ENCODE measurements around the gene GRIP2.

Gene GRIP2

GRCh38 chr3:14539742-14540491 is at the start of gene GRIP2:
Gene GRIP2, minus strand, starts transcription at chr3:14540342. Its CDS starts 34 bp downstream, at chr3:14540308.
- DNase-seq: no peak

GRCh38 chr3:14588425-14589112 is 48.4 kb upstream of the GRIP2 start:
- DNase-seq: no peak

GRCh38 chr3:14587740-14588360 is 47.7 kb upstream of the GRIP2 start:
- DNase-seq: no peak

GRCh38 chr3:14586611-14587010 is 46.5 kb upstream of the GRIP2 start:
- no peak for DNase-seq

- DNase-seq: no peak
These were observed 43.5 kb upstream of the GRIP2 start for GRCh38 chr3:14583548-14584091.

- no peak for DNase-seq
These were observed 41.9 kb upstream of the GRIP2 start for GRCh38 chr3:14582045-14582410.

GRCh38 chr3:14581334-14582044 is 41.3 kb upstream of the GRIP2 start:
- no peak for DNase-seq

- no peak for DNase-seq
These were observed 37.8 kb upstream of the GRIP2 start for GRCh38 chr3:14577897-14578296.

- DNase-seq: no peak
These were observed 36.0 kb upstream of the GRIP2 start for GRCh38 chr3:14576163-14576562.

GRCh38 chr3:14574183-14574582 is 34.0 kb upstream of the GRIP2 start:
- DNase-seq: no peak

- no peak for DNase-seq
These were observed 33.6 kb upstream of the GRIP2 start for GRCh38 chr3:14573706-14574105.

GRCh38 chr3:14570864-14571263 is 30.7 kb upstream of the GRIP2 start:
- no peak for DNase-seq

GRCh38 chr3:14570089-14570488 is 29.9 kb upstream of the GRIP2 start:
- no peak for DNase-seq

- no peak for DNase-seq
These were observed 29.4 kb upstream of the GRIP2 start for GRCh38 chr3:14569474-14570000.

- no peak for DNase-seq
These were observed 28.1 kb upstream of the GRIP2 start for GRCh38 chr3:14568269-14568668.

GRCh38 chr3:14566812-14567211 is 26.7 kb upstream of the GRIP2 start:
- DNase-seq: no peak

GRCh38 chr3:14565868-14566588 is 25.9 kb upstream of the GRIP2 start:
- no peak for DNase-seq

- DNase-seq: no peak
These were observed 24.6 kb upstream of the GRIP2 start for GRCh38 chr3:14564741-14565140.

GRCh38 chr3:14563946-14564539 is 23.9 kb upstream of the GRIP2 start:
- DNase-seq: no peak

GRCh38 chr3:14562121-14562890 is 22.2 kb upstream of the GRIP2 start:
- DNase-seq: no peak

Measured in activated CD8-positive, alpha-beta memory T cell treated with anti-CD3 and anti-CD28 coated beads, Interleukin-2, amount 50 U/mL, for 48 hours (primary cell).